Activated naive CD8-positive, alpha-beta T cell treated with anti-CD3 and anti-CD28 coated beads, Interleukin-2, amount 50 U/mL, for 24 hours (primary cell): ENCODE measurements around the gene MAPK12.

ENCODE experiments used
- ATAC-seq: fragments of 150-1000 bp; cut with Tn5 transposase; one replicate; pipeline ENCODE4 v1.10.0; 2021
- DNase-seq: peaks from one replicate; pipeline ENCODE4 v3.0.0; 2021
- H3K27ac Mint-ChIP-seq: one replicate; pipeline ENCODE4 v1.8.0; 2021; ENCODE audit warnings: mild to moderate bottlenecking, mixed read lengths
- H3K27me3 Mint-ChIP-seq: one replicate; pipeline ENCODE4 v1.8.0; 2021; ENCODE audit warnings: mixed read lengths
- H3K36me3 Mint-ChIP-seq: one replicate; pipeline ENCODE4 v1.8.0; 2021; ENCODE audit warnings: low read depth, mixed read lengths
- H3K4me1 Mint-ChIP-seq: one replicate; pipeline ENCODE4 v1.8.0; 2021; ENCODE audit warnings: mixed read lengths
- H3K4me3 Mint-ChIP-seq: one replicate; pipeline ENCODE4 v1.8.0; 2021; ENCODE audit warnings: mild to moderate bottlenecking, moderate library complexity, mixed read lengths
- H3K9me3 Mint-ChIP-seq: one replicate; pipeline ENCODE4 v1.8.0; 2021; ENCODE audit warnings: mixed read lengths

Gene MAPK12

DNA sequence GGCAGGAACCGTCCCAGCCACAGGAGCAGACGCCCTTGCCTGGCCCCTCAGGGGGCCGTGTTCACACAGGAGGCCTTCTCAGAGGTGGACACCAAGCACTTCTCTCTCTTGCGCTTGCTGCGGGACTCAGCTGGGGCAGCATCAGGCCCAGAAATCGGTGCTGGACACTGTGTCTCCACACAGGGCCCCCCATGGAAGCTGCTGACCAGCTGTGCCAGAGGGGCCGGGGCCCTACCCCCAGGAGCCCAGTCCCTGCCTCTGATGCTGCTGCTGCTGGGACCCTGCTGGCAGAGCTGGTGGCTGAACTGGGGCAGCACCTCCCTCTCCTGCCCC lies 42.0 kb upstream of the MAPK12 start:
- Mint-ChIP-seq H3K4me3 (no peak overlapping the region), H3K27me3 (peaks cover 6% of the 10 kb centered on the region), H3K4me1 (peaks cover 14% of the 10 kb centered on the region), H3K9me3 (no peaks in the 10 kb centered on the region), H3K36me3 (no peaks in the 10 kb centered on the region), H3K27ac (no peak overlapping the region)
- DNase-seq (no peak), ATAC-seq (no peak)

DNA sequence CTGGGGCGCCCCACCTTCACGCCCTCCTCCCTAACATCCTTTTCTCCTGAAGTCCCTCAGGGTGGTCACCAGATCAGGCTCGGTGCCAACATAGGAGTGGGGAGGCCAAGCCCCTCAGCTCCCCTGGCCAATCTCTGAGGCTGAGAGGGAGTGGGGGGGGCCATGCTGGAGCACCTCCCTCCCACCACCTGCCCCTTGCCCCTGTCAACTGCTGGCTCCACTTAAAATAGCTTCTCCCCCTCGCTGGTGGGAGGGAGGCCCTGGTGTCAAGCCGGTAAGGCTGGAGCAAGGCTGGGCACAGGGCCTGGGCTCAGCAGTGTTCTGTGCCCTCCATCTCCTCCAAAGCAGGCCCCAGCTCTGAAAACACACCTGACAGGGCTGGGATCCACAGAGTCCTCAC lies 41.1 kb upstream of the MAPK12 start:
- peaks cover 6% of the 10 kb centered on the region for H3K27me3 Mint-ChIP-seq
- H3K9me3 Mint-ChIP-seq: no peaks in the 10 kb centered on the region

DNA sequence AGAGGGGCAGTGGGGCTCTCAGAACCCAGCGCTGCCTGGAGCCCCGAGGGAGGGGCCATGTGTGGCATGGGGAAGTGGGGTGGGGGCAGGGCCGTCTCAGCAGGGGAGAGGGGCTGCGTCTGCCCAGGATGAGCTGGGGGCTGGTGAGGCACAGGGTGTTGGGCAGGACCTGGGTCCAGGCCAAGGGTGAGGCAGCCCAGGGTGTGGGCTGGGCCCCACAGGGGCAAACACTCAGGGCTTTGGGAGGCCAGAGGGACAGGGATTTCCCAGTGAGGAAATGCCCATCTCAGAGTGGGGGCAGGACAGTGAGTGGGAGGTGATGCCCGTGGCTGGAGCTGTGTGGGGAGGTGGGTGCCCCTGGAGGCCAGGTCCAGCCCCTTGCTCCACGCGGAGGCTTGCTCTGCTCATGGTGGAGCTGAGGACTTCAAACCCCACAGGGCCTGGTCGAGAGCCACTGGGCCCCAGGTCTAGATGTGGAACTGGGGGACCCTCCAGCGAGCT lies 40.6 kb upstream of the MAPK12 start:
- Mint-ChIP-seq H3K9me3 (no peaks in the 10 kb centered on the region), H3K4me3 (no peak overlapping the region), H3K27ac (no peak overlapping the region), H3K4me1 (peaks cover 14% of the 10 kb centered on the region), H3K27me3 (peaks cover 6% of the 10 kb centered on the region), H3K36me3 (no peaks in the 10 kb centered on the region)
- no peak for DNase-seq
- ATAC-seq: no peak

More for the DNA sequence above, 41.1 kb upstream of the MAPK12 start:
- H3K4me3 Mint-ChIP-seq: no peak overlapping the region
- H3K4me1 Mint-ChIP-seq: peaks cover 14% of the 10 kb centered on the region
- H3K36me3 Mint-ChIP-seq: no peaks in the 10 kb centered on the region
- DNase-seq: no peak
- H3K27ac Mint-ChIP-seq: no peak overlapping the region
- no peak for ATAC-seq

DNA sequence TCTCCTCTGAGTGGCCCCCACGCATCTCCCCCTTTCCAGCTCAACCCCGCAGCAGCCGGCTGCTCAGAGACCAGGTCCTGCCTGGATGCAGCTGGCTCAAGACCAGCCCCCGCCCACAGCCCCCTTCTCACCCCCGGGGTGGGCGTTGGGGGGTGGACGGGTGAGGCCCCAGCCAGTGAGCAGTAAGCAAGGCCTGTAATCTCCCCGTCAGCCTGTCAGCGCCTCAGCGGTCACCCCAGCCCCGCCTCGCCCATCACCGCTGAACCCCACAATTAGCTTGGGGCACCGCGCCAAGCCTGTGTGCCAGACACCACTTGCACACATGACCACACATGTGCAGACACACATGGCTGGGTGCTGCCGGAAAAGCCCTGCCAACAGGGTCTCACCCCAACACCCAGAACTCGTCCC lies 40.1 kb upstream of the MAPK12 start:
- H3K27me3 Mint-ChIP-seq: peaks cover 6% of the 10 kb centered on the region
- ATAC-seq: no peak
- H3K36me3 Mint-ChIP-seq: no peaks in the 10 kb centered on the region
- DNase-seq: no peak
- H3K4me3 Mint-ChIP-seq: no peak overlapping the region
- no peaks in the 10 kb centered on the region for H3K9me3 Mint-ChIP-seq
- peaks cover 14% of the 10 kb centered on the region for H3K4me1 Mint-ChIP-seq
- H3K27ac Mint-ChIP-seq: no peak overlapping the region

DNA sequence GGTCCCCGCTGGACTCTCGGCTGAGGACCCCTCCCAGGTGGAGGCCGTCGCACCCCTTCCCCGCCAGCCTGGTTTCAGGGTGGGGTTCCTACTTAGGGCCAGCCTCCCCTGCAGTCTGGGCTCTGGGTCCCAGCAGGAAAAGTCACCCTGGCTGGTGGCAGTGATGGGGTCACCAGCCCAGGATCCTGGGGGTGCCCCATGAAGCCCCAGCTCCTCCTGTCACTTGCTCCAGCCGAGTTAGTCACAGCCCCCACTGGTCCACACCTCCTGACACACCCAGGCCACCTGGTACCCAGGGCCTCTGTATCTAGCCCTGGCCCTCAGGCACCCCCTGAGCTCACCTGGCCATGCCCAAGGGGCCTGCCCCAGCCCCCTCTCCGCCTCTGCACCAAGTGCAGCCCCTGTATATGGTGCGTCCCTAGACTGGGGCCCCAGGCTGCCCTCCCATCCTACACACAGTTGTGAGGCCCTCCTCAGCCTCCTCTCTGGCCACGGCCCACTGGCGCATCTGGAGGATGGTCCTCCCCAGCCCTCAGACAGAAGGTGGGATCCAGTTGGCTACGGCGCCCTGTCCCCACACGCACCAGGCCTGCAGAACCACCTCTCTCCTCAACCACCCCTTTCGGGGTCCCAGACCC lies 39.3 kb upstream of the MAPK12 start:
- no peak for ATAC-seq
- Mint-ChIP-seq H3K9me3 (no peaks in the 10 kb centered on the region), H3K27me3 (no peaks in the 10 kb centered on the region), H3K4me3 (no peak overlapping the region), H3K4me1 (peaks cover 7% of the 10 kb centered on the region), H3K36me3 (no peaks in the 10 kb centered on the region), H3K27ac (no peak overlapping the region)
- no peak for DNase-seq

DNA sequence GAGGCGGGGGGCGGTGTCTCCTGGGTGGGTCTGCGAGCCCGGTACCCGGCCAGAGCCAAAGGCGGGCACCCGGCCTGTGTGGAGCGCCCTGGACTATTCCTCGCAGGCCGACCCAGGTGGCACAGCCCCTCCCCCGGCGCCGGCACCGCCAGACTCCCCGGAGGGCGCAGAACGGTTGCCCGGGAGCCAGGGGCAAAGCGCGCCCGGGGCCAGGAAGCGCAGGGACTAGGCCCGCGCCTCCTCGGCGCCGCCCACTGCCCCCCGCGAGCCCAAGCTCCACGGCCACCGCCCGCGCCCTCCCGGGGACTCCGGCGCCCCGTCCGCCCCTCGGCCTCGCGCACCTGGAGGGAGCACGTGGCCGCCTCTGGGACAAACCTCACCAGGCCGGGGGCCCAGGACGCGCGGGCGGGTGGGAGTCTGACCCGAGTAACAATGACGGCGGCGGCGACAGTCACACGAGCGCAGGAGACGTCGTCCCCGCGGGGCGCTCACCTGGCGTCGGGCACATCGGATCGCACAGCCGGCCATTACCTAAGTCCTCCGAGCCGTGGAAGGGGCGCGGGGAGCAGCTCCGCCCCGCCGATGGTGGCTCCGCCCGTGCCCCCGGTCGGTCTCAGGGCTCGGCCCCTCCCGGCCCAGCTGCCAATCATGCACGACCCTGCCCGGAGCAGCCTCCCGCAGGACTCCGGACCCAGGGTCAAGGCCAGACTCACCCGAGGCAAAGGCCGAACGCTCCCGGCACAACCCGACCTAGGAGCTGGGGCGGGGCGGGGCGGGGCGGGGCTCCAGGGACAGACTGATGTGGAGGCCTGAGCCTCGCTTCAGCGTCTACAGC lies 38.5 kb upstream of the MAPK12 start:
- Mint-ChIP-seq H3K27ac (no peak overlapping the region), H3K9me3 (no peaks in the 10 kb centered on the region), H3K27me3 (no peaks in the 10 kb centered on the region), H3K36me3 (no peaks in the 10 kb centered on the region), H3K4me1 (peaks cover 7% of the 10 kb centered on the region), H3K4me3 (no peak overlapping the region)
- DNase-seq: no peak
- ATAC-seq: no peak

DNA sequence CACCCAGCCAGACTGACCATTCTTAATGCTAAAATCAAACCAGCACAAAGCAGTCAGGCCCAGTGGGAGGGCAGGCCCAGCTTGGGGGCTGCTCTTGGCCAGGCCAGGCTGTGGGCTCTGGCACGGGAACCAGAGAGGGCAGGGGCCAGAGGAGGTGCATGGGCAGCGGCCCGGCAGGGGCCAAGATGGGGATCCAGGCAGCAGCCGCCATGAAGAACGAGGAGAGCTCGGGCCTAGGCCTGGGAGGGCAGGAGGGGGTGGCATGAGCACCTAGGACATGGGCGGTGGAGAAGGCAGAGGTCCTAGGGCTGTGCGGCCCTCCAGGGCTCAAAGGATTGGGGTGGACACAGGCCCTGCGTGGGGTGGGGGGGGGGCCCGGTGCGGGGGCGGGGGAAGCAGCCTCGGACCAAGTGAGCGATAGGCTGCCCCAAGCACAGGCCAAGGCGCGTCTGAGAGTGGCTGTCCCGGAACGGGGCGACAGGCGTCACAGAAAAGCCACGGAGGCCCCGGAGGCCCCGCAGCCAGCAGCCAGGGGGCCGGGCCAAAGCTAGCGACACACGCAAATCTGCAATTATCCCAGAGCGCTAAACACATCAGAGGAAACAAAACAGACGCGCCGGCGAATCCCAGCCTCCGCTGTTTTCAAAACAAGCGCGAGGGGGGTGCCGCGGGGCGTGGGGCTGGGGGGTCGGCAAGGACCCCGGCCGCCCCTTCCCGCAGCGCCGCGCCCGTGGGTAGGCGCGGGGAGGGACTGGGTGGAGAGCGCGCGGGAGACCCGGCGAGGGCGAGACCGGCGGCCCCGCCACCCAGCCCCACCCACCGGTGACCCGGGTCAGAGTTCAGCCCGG lies 37.7 kb upstream of the MAPK12 start:
- H3K27ac Mint-ChIP-seq: no peak overlapping the region
- H3K9me3 Mint-ChIP-seq: no peaks in the 10 kb centered on the region
- no peak overlapping the region for H3K4me3 Mint-ChIP-seq
- peaks cover 5% of the 10 kb centered on the region for H3K4me1 Mint-ChIP-seq
- no peak for DNase-seq
- no peaks in the 10 kb centered on the region for H3K27me3 Mint-ChIP-seq
- no peaks in the 10 kb centered on the region for H3K36me3 Mint-ChIP-seq
- ATAC-seq: no peak

DNA sequence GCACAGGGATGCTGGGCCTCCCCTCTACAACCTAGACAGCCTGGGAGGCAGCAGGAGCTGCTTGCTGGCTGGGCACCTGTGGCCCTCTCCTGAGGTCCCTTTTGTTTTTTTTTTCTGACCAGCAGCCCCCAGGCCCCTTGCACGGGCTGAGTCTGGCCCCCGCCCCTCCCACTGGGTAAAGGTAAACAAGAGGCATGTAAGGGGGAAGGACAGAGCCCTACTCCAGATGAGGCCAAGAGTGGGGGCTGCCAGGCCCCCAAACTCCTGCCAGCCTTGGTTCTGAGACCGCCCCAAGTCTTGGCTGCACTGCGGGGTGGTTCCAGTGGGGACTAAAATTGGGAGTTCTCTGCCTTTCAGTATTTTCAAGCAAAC lies 36.8 kb upstream of the MAPK12 start:
- ATAC-seq (no peak), DNase-seq (no peak)
- Mint-ChIP-seq H3K27me3 (no peaks in the 10 kb centered on the region), H3K9me3 (no peaks in the 10 kb centered on the region), H3K27ac (no peak overlapping the region), H3K36me3 (no peaks in the 10 kb centered on the region), H3K4me3 (no peak overlapping the region), H3K4me1 (peaks cover 3% of the 10 kb centered on the region)

DNA sequence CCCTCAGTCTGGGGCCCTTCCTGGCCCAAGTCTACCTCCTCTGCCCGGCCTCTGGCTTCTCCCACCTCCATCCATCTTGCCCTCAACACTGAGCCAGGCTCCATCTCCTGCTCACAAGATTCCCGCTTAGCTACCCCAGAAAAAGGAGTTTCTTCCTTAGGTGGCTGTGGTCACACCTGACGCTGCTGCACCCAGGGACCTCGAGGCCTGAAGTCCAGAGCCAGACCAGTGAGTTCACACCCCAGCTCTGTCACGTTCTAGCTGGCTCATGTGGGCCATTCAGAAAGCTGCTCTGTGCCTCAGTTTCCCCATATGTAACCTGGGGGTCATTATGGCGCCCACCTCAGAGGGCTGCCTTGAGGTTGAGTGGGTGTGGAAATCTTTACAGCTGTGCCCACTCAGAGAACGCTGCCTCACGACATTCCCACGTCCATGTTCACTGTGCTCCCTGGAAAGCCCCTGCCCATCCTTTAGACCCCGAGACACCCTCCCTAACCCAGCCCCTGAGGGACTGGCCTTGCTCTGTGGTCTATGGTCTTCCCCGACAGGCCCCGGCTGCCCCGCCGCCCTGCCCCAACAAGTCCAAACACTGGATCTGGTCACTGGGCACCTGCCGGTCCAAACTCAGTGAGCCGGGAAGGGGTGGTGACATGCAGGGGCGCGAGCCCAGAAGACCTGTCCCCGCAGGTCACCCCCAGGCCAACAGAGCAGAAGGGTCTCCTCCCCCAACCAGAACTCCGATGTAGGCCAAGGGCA lies 36.2 kb upstream of the MAPK12 start:
- peaks cover 3% of the 10 kb centered on the region for H3K27me3 Mint-ChIP-seq
- ATAC-seq (no peak), DNase-seq (no peak)
- no peak overlapping the region for H3K27ac Mint-ChIP-seq
- H3K36me3 Mint-ChIP-seq: no peaks in the 10 kb centered on the region
- H3K4me3 Mint-ChIP-seq: no peak overlapping the region
- H3K4me1 Mint-ChIP-seq: peaks cover 7% of the 10 kb centered on the region
- H3K9me3 Mint-ChIP-seq: no peaks in the 10 kb centered on the region

DNA sequence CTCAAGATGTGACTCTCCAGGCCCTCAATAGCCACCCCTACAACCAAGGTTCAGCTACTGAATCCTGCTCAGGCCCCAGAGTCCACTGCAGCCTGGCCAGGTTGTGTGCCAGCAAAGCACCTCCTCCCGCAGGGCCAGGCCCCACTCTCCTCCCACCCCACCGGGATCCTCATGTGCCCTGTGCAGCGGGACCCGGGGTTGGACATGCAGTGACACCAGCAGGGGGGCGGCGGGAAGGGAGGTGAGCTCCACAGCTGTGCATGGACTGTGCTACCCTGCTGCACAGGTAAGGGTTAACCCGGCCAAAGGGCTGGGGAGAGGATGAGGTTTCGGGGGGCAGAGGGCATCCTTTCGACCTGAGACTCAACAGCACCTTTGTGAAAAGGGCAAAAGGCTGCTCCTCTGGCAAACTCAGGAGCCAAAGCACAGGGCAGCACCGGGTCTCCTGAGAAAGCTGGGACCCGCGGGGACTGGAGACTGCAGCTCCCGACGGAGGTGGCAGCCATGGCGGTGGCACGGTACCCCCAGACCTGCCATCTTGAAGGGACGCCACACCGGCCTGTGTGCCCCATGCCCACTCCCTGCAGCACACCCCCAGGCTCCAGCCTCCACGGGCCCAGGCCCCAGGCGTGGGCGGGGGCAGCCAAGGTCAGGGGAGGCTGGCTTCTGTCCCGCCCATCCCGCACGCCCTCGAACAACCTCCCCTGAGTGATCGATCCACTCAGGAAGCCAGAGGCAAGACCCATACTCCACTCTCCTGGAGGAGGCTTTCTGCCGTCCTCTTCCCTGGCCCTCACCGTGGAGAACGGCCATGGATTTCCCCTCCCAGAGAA lies 35.4 kb upstream of the MAPK12 start:
- no peak overlapping the region for H3K27ac Mint-ChIP-seq
- H3K27me3 Mint-ChIP-seq: peaks cover 6% of the 10 kb centered on the region
- H3K4me1 Mint-ChIP-seq: peaks cover 14% of the 10 kb centered on the region
- no peaks in the 10 kb centered on the region for H3K36me3 Mint-ChIP-seq
- H3K4me3 Mint-ChIP-seq: no peak overlapping the region
- DNase-seq (no peak), ATAC-seq (no peak)
- no peaks in the 10 kb centered on the region for H3K9me3 Mint-ChIP-seq

DNA sequence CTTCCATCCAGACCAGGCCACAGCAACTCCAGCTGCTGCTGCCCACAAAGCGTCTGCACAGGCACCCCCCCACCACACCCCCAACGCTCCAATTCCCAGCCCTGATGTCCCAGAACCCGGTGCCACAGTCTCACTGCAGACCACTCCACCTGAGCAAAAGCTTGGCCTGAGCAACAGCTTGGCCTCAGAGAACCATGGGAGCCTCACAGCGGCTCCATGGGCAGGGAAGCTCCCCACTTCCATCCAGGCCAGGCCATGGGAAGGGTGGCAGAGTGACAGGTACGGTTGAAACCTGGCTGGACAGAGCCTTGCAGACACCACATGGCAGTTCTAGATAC lies 32.8 kb upstream of the MAPK12 start:
- DNase-seq (no peak), ATAC-seq (no peak)
- H3K27ac Mint-ChIP-seq: no peak overlapping the region
- peaks cover 14% of the 10 kb centered on the region for H3K4me1 Mint-ChIP-seq
- no peaks in the 10 kb centered on the region for H3K9me3 Mint-ChIP-seq
- H3K4me3 Mint-ChIP-seq: peak overlapping the region; percentile 42
- no peaks in the 10 kb centered on the region for H3K36me3 Mint-ChIP-seq
- peaks cover 6% of the 10 kb centered on the region for H3K27me3 Mint-ChIP-seq

DNA sequence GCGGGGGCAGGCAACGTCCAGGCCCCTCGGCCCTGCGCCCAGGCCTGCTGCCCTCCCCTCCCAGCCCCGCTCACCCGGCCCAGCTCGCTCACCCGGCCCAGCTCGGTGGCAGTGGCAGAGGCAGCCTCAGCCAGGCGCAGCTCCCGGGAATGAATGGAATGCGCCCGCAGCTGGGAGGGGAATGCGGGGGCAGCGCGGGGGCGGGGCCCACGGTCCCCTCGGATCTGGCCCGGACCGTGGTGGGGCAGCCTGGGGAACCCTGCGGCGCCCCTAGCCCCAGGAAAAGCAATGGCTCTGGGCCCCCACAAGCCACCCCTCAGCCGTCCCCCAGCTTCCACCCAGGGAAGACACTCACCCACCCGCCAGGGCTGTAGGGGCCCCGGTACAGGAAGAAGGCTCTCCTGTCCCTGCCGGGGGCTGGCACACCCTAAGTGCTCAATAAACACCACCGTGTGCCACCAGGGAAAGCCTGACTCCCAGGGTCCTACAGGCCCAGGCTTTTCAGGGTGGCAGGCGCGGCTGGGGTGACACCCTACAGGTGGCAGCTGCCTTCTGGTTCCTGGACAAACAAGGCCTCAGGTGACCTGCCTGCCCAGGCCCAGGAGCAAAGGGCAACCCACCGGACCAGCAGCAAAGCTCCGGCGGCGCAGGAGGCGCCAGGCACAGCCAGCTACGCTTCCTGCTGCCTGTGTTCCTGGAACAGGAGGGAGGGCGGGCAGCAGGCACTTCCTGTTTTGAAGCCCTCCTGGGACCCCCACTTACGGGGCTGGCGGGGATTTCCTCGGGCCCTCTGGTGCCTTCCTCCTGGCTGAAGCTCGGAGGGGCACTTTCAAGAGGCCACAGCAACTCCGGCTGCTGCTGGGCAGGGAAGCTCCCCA lies 32.2 kb upstream of the MAPK12 start:
- Mint-ChIP-seq H3K27ac (no peak overlapping the region), H3K27me3 (peaks cover 6% of the 10 kb centered on the region), H3K4me3 (peak overlapping the region; percentile 42), H3K9me3 (no peaks in the 10 kb centered on the region), H3K4me1 (peaks cover 14% of the 10 kb centered on the region), H3K36me3 (no peaks in the 10 kb centered on the region)
- peak; percentile 46 for DNase-seq
- ATAC-seq: peak; percentile 37
